HG02763 (cell line): Measurements from ENCODE around the gene CNR1.
"Not testable (repeated sequence)": the region's sequence is repeated elsewhere in the genome, so short reads cannot be mapped to it uniquely, and the experiment has no call there.

Source experiments
- ATAC-seq: cut with Tn5 transposase; IDR thresholded peaks from one replicate; pipeline ENCODE4 v1.9.1; 2021; ENCODE audit warnings: mild to moderate bottlenecking, moderate library complexity; ENCODE audit not compliant: unreplicated experiment

CNR1 gene

DNA sequence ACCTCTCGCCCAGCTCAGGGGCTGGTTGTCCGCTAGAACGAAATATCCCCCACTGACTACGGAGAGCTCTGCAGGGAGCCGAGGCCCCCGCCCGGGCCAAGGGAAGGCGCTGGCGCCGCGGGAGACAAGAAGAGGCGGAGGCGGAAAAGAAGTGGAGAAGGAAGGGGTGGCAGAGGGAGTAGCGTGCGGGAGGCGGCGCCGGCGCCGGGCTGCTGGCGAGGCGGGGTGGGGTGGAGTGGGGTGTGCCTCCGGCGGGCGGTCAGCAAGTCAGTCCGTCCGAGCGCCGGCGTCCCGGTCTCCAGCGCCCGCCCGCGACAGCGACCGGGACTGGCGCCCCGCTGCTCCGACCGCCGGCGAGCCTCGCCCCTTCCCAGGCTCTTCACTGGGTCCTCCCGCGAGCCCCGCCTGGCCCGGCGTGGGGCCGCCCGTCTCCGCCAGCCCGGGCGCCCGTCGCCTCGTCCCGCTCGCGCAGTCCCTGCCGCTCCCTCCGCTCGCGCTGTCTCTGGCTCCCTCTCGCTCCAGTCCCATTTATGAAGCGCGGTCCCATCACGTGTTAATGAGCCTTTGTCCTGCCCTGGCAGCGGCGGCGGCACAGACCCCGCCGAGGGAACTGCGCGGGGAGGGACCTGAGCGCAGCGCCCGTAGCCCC is at the start of gene CNR1:
Gene CNR1, minus strand, starts transcription at position 504 of the 649 bp plus-strand sequence. CDS start 21,073 bp downstream, outside the sequence.
- peak; percentile 45 for ATAC-seq

DNA sequence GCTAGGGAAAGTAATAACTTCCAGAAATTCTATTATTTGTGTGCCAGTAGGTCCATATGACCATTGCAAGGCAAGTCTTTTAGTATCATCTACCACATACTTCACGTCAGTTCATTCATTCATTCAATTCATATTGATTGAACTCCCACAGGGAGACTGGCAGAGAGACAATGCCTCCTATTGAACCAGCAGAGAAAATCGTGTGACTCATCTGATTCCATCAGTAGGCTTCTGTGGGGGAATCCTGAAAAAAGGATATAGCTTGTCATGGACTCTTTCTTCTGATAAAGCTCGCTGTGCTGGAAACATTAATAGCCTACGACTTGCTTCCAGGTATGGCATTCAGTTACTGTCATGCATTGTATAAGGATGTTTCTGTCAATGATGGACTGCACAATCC is 45.3 kb upstream of the CNR1 start:
- no peak for ATAC-seq

DNA sequence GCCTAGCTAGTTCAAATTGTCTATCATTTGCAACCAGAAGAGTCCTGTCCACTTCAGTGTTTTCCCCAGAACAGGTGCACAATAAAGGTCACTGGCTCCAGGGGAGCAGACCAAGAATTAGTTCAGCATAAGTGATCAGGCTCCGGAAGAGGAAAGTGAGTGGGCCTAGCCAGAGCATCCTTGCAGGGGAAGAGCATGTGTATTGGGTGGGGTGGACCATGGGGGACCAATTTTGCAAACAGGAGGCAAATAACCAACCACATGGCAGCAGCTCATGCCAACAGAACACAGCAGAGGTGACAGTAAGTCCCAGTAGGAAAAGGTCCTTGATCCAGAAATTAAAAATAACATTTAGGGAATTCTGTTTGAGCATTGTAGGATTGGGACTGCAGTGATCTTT is 43.2 kb upstream of the CNR1 start:
- ATAC-seq, result no peak

DNA sequence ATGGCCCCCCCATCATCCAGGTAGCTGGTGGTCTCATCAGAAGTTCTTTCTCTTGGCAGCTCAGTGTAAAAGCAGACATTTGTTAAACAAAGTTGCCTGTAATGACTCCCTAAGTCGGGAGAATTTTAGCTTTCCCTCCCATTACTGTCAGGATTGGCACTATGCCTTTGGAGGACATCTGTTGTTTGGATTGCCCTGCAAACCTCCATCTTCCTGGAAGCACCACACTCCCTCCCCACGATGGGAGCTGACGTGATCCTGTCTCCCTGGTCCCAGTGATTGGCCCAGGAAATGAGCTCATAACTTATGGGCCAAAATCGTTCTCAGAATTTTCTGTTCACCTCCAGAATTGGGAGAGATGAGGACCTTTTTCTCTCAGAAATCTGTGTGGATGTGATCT is 42.6 kb upstream of the CNR1 start:
- ATAC-seq, result no peak

DNA sequence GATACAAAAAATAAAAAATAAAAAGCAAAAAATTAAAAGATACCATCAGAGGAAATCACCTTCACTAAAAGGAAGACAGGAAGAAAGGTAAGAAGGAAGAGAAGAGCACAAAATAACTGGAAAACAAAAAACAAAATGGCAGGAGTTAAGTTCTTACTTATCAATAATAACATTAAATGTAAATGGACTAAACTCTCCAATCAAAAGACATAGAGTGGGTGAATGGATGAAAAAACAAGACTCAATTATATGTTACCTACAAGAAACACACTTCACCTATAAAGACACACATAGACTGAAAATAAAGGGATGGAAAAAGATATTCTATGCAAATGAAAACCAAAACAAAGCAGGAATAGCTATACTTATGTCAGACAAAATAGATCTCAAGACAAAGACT is 35.6 kb upstream of the CNR1 start:
- not testable (repeated sequence) for ATAC-seq

DNA sequence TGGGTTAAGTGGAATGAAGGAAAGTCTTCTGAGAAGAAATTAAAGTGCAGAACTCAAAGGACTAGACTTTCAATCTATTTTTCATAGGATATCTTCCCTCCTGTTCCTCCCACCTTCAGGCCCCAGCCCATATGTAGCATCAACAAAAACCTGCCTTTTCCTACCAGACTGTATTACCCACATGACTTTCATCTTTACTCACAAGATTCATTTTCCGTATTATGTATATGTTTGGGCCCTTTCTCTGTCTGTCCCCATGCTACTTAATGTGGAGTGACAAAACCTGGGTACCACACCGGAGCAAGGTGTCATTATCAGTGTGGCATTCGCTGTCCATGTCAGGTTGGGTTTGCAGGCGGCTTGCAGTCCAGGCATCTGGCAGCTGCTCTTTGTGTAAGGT is 18.8 kb upstream of the CNR1 start:
- ATAC-seq, result no peak

DNA sequence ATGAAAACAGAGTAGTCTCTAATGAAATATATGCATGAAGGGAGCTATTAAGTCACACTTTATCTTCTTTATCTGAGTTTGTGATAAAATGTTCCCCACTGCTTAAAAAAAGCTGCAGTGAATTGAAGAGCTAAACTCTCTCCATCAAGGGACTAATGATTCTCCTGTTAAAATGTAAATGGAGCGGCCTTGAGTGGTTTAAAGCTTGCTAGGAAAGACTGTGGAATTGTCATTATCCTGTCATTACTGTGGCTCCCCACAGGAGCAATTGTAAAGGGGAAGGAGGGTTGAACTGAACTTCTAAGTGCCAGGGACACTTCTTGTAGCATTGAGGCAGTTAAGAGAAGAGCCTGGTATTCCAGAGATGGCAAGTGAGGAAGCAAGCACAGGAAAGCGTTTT is 17.3 kb upstream of the CNR1 start:
- no peak for ATAC-seq

DNA sequence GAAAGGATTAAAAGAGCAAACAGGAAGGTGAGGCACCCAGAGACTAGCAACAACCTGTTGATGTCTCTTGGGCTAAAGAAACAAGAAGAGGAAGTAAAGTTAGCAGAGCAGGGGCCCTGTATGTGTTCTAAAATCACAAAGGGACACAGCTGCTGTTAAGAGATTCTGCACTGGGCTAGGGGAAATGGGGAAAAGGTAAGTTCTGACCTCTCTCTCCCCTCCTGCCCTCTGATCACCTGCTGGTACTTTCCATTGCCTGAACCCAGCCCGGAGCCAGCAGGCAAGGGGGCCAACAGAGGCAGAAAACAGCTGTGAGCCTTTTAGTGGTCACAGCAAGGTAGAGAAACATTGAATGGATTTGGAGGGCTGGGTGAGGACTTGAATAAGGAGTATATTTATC is 13.5 kb upstream of the CNR1 start:
- ATAC-seq, result peak; percentile 50

DNA sequence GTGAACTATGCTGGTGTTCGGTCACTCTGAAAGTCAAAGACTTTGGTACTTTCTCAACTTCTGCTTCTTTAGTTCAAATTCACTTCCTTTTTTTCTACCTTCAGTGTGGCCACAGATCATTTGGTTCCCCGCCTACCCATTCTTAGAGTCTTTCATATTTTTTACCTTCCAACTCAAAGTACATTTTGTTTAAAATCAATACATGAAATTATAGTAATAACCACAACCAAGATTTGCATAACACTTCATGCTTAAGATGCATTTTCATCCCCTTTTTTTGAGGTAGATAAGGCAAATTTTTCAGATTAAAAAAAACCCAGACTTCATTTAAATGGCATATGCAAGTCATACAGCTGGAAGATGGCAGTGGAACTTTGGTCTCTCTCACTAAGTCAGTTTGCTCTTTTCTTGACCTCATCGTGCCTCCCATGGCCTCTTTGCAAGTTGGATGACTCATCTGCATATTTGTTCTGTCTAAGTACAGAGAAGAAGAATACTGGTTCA is 11.9 kb upstream of the CNR1 start:
- peak; percentile 46 for ATAC-seq

DNA sequence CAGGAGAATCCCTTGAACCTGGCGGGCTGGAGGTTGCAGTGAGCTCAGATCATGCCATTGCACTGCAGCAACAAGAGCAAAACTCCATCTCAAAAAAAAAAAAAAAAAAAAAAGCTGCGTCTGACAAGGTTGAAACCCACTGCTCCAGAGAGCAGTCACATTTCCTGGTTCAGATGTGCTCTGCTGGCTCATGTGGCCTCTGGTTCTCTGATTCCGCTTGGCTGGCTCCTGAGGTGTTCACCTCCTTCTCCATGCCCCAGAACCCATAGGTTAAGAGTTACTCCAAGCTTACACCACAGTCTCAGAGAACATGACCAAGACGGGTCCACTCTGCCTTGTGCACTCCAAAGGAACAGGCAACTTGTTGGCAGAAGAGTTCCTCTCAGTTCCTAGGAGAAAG is 8.8 kb upstream of the CNR1 start:
- no peak for ATAC-seq

DNA sequence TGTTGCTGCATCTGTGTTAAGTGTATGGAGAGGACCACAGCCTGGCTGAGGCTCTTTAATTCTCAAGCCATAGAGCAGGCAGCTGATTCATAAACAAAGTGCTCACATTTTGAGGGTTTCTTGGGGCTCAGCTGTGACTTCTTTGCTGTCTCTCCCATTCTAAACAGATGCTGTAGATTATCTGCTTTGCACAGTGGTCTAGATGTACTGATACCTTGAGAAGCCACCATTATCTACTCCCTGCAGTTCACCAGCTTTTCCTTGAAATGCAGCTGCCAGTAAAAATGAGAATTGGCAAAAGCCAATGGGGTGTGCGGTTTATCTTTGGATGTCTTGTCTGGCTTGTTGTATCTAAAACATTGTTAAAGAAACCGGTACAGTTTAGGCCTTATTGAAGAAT is 5.2 kb upstream of the CNR1 start:
- ATAC-seq, result no peak

DNA sequence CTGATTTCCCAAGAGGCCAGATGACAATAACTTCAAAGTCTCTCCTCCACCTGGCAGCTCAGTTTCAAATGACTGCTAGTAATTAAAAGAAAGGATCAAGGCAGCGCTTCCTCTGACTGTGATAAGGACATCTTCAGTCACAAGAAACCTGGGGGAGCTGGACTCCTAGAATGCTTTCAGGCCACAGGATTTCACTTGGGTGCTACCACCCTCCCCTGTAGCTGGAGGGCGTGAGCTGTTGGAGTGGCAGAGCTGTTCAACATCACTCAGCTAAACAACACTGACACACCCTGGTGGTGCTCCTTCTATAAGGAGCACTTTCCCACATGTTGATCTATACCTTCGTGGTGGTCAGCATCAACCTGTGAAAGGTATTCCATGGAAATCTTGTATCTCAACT is 2.2 kb upstream of the CNR1 start:
- no peak for ATAC-seq

DNA sequence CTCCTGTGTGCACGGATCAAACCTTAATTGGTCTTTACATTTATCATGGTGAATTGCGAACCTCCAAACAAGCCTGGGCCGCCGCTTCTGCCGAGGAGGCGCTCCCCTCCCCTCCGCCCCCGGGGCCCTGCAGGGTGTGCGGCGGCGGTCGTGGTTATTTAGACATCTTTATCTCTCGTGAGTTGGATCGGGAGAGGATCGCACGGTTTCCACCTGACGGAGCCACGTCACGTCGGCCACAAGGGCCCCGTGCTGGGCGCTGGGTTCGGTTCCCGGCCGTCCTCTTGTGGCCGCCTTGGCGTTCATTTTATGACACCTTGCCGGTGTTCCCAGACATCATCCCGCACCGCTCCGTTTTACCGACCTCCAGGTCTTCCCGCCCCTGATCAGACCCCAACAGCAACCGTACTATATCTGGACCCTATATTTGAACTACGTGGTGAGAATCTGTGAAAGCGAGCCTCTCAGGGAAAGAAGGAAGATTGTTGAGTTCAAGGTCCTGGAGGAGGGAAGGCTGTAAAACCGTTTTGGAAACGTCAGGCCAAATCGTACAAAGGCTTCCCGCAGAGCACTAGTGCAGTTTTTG is 1.3 kb upstream of the CNR1 start:
- ATAC-seq, result no peak

DNA sequence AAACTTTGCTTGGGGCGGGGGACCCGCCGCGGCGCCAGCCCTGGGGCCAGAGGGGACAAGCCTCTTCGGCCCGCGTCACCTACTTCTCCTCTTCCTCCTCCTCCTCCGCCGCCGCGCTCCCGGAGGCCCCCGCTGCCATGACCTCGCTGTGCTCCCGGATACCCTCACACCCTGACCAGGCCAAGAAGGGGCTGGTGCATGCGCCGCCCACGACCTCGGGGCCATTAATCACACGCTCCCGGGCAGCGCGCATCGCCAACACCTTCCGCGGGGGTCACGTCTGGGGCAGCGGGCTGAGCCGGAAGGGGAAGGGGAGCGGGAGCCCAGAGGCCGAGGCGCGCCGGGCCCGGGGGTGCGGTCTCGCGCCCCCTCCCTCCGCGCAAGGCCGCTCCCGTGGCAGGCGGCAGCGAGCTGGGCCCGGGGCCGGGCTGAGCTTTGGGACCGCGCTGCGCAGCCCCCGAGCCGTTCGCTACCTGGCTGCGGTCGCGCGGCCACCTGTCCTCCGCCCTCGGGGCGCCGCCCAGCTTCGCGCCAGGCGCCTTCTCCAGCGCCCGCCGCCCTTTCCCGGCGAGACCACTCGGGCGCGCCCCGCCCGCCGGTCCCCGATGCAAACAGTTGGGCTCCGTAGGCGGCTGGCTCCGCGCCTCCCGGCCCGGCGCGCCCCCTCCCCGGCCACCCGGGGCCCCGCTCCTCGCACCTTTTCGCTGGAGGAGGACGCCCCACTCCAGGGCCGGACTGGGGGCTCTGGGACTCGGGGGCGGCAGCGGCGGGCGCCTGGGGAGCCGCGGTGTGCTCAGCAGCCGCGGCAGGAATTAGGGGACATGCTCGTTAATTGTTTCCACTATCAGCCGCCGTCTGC is 575 bp upstream of the CNR1 start:
- peak; percentile 30 for ATAC-seq

DNA sequence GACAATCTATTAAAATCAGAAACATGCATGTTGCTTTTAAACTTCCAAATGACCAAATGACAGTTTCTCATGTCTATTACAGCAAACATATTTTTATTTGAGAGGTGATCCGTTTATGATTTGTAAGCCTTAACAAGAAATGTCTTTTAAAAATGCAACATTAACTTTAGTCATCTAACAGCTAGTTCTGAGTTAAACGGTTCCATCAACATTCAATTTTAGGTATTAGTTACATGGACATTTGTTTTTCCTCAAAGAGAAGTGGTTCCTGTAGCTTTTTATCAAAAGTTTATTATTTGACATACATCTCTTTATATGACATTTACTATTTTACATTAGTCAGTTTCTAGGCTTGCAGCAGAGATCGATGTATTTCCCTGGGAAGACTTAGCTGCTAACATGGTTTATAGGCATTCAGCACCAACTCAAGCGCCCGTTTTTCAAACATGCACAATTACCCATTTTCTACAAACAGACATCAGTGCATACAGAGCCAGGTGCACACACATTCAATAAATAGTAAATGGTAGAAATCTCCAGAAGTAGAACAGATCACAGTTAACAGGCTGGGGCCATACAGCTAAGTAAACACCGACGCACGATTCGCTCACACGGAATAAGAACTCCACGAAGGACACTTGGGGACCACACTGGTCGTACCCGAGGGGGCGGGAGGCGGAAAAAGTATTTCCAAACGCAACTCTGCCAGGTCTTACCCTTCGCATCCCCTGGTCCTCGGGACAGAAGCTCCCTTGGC is 882 bp downstream of the CNR1 start:
- peak; percentile 1 for ATAC-seq

DNA sequence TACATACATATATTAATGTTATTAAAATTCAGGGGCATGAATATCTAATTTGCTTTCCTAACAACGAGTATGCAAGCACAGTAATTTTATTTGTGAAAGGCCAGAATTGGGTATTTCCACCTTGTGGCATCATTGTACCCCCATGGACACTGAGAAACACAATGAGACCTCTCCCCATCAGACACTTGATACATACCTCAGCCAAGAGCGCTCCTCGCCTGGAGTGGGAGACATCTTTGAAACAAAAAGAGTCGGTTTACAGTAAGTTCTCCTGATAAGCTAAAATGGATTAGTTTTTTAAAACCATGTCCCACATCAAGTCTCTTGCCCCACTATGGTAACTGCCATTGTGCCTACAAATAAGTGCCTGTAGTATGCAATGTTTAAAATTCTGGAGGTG is 2.1 kb downstream of the CNR1 start:
- ATAC-seq, result no peak

DNA sequence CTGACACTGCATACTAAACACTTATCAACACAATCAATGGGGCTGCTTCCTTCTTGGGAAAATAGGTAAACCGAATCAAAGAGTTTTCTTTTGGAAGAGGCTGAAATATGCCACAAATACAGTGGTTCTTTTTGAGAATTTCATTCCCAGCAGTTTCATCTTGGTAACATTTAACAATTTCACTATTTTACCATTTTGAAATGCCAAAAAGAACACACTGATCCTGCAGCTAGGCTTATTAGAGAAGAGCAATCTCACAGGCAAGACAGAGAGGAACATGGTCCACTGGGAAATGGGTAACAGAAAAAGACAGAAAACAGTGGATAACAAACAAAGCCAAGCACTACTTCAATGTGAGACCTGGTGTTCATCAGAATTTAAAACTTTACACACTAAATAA is 2.5 kb downstream of the CNR1 start:
- no peak for ATAC-seq

DNA sequence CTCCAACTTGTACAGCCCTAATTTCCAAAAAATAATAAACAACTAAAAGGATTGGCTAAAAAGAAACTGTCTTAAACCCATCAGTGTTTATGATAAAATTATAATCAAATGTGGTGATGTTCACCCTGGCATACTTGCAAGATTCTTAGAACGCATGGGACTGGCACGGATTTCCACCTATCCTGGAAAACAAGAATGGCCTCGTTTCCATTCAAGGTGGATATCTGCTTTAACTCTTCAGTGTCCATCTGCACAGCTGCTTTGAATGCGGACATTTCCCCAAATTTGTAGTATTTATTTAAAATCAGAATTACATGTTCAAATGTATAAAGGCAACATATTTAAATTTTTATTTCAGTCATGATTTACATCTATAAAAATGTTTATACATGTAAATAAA is 4.2 kb downstream of the CNR1 start:
- ATAC-seq, result no peak

DNA sequence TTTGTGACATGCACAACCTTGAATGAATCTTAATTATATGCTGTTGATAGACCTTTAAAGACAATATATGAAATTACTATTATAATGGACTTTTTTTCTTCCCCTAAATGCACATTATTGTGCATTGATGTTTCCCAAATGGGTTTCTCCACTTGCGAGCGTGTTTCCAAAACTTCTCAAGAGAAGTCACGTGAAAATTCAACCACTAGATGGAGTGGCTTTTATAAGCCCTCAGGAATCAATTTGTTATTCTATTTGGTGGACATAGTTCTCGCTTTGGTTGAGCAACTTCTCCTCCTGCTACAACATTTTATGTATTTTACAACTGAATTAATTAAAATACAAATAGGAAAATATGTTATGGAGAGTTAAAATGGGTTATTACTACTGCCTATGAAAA is 9.0 kb downstream of the CNR1 start:
- ATAC-seq, result no peak

DNA sequence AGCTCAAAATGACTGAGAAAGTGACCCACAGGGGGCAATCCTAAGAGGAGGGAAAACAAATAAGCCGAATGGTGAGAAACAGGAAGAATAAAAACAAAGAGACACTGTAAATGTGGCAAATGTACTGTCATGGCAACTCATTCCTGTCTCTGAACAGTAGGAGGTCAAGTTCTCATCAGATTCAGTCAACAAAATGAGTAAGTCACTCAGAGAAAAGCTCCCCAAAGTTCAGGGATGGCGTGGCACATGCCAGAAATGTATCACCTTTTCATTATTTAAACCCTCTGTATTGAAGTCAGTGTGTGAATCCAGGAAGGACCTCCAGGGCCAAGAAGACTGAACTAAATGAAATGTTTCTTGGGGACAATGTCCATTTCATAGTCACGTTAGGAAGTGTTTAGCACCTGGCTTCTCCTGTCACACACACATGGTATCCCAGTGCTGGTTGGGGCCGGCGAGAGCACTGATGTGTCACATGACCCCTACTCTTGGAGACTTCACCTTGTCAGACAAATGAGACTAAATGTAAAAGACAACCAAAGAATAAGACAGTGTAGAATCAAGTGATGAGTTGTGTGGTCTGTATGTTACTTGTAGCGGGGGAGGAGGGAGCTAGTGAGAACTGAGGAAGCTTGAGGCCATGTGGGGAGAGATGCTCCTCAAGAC is 20.7 kb downstream of the CNR1 start:
- ATAC-seq, result no peak
